Bronchial epithelial cell (primary cell): Measurements from ENCODE around the gene PDP2. TPM values are rescaled to one million over a fixed set of nuclear protein-coding genes. Genes with fewer than 3 reads are reported as not detected.

Experiments
- DNase-seq: peaks from one replicate; pipeline ENCODE4 v3.0.0-alpha.2; 2010; ENCODE audit warnings: low read depth
- FAIRE-seq: peaks from 2 replicates; lab custom pipeline; 2011; peaks lifted over from hg19 to GRCh38; lab: Jason Lieb, UNC
- H3K27me3 ChIP-seq: 2 replicates; pipeline ENCODE4 v1.5.1; 2011; ENCODE audit warnings: low read length; ENCODE audit not compliant: control insufficient read depth, insufficient read depth
- H3K36me3 ChIP-seq: 2 replicates; pipeline ENCODE4 v1.5.1; 2011; ENCODE audit warnings: low read length; ENCODE audit not compliant: control insufficient read depth, insufficient read depth
- H3K4me3 ChIP-seq: 2 replicates; pipeline ENCODE4 v1.5.1; 2011; ENCODE audit warnings: mild to moderate bottlenecking, low read depth, low read length, control low read depth
- CTCF ChIP-seq: IDR thresholded peaks from 2 replicates; pipeline ENCODE4 v1.5.1; 2011; ENCODE audit warnings: mild to moderate bottlenecking, moderate library complexity, low read length, control low read depth, inconsistent platforms; ENCODE audit not compliant: insufficient read depth, severe bottlenecking
- total RNA-seq: library from RNA; depleted of rRNA; stranded (reverse); fragments of >200 nt; gene quantifications from 2 replicates; pipeline ENCODE4 v1.2.1, GENCODE V29; 2014

PDP2 gene
- total RNA-seq, 1 donor from 2014 or later: 9.0 TPM

GRCh38 chr16:66856801-66857200, 23.5 kb upstream of the PDP2 start:
- FAIRE-seq (no peak), DNase-seq (no peak)
- no peak for TF ChIP-seq CTCF
- no peaks in the 10 kb centered on the region for H3K27me3 ChIP-seq
- no peaks in the 10 kb centered on the region for H3K36me3 ChIP-seq
- no peak overlapping the region for H3K4me3 ChIP-seq

DNA sequence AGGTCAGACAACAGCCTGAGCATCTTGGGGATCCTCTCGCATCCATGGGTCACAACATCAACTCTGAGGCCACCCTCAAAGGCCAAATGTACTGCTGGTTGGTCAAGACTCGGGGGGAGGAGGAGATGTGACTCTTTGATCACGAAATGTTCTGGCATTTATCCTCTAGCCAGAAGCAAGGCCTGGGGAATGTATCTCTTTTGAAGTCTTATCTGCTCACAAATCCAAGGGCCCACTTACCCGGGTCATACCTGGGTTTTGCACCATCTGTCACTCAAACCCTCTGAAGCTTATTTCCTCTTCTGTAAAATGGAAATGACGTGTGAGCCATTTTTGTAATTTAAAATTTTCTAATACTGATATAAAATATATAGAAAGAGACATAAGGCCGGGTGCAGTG, 22.9 kb upstream of the PDP2 start:
- Histone ChIP-seq H3K4me3 (no peak overlapping the region), H3K36me3 (no peaks in the 10 kb centered on the region), H3K27me3 (no peaks in the 10 kb centered on the region)
- no peak for TF ChIP-seq CTCF
- DNase-seq: no peak
- FAIRE-seq: peak; percentile 43

DNA sequence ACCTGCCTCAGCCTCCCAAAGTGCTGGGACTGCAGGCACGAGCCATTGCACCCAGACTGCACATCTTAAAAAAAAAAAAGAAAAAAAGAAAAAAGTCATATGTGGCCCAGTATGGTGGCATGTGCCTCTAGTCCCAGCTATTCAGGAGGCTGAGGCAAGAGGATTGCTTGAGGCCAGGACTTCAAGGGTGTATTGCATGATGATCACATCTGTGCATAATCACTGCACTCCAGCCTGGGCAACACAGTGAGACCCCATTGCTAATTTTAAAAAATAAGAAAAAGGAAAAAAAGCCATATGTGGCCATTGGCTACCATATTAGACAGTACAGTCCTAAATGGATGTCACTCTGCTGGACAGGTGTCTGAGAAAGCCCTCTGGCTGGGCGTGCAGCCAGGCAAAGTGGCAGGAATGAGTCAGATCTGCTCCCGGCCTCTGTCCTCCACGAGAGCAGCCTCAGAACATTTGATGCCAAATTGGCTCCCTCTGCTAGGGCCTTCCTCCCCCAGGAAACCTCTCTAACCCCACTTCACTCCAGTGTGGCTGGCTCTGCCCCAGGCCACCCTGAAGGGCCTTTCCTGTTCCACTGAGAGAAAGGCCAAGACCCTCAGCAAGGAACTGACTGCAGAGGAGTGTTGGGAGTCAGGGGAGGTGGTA, 21.4 kb upstream of the PDP2 start:
- DNase-seq (peak; percentile 42), FAIRE-seq (no peak)
- H3K27me3 ChIP-seq: no peaks in the 10 kb centered on the region
- H3K4me3 ChIP-seq: no peak overlapping the region
- TF ChIP-seq CTCF: no peak
- no peaks in the 10 kb centered on the region for H3K36me3 ChIP-seq

DNA sequence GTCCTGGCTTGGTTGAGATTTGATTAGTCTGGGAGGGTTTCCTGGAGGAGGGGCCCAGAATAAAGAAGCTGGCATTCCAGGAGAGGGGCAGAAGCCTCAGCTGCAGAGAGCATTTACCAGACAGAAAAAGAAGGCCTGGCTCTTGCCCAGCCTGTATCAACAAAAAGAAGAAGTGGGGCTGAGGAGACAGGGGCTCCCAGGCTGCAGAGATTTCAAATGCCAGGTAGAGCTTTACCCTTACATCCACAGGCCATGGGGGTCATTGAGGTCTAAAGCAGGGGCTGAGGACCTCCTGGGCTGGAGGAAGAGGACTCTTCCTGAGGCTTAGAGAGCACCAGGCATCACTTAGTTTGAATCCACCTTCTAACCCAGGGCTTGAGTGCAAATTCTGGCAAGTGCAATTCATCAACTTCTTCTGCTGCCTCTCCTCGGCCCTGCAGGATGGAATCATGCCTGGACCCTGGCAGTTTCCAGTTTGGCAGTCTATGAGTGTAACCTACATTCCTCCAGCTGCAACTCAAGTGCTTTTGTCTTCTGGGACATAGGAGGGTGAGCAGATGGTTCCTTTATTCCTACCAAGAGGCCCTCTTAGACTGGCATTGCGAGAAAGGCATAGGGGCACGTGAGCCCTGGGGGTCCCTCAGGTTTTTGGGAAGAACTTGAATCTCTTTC, 20.8 kb upstream of the PDP2 start:
- H3K4me3 ChIP-seq: no peak overlapping the region
- no peaks in the 10 kb centered on the region for H3K27me3 ChIP-seq
- TF ChIP-seq CTCF: no peak
- DNase-seq: no peak
- no peaks in the 10 kb centered on the region for H3K36me3 ChIP-seq
- FAIRE-seq: no peak

DNA sequence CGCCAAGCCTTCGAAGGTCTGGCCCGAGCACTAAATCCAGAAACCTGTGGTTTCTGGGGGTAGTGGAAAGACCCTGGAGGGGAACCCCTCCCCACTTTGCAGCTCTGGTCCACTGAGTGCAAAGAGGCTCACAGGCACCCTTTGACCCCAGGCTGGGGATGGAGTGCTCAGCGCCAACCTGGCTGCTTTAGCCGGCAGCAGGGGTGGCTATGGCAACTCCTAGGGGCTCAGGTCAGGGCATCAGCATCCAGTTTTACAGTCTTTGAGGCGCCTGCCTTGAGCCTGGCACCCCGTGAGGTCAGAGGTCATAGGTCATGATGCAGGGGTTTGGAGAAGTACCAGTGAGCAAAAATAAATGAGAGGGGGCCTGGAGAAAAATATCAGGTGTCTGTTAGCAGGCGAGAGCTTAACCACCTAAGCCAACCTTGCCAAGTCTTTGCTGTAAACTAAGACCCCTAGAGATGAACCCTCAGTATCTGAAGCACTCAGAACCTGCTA, 18.2 kb upstream of the PDP2 start:
- no peak for DNase-seq
- Histone ChIP-seq H3K4me3 (no peak overlapping the region), H3K27me3 (no peaks in the 10 kb centered on the region), H3K36me3 (no peaks in the 10 kb centered on the region)
- no peak for FAIRE-seq
- no peak for TF ChIP-seq CTCF
